ENCODE data around the gene NAP1L4. TPM values are rescaled to one million over a fixed set of nuclear protein-coding genes. Genes with fewer than 3 reads are reported as not detected.

Gene NAP1L4
- total and polyA plus RNA-seq, 2 of the 8 experiments (the other 6 are each of a cell fraction or from before 2014, with no cell fraction given): 75.8 to 194 TPM

GRCh38 chr11:2919188-2919587 is 72.9 kb downstream of the NAP1L4 start:
- H3K23me2 ChIP-seq (ENCODE audit: low read depth, low read length): no peaks in the 10 kb centered on the region
- no peak overlapping the region for H2BK120ac ChIP-seq (replicated peaks; ENCODE audit: low read depth, low read length)
- no peak overlapping the region for H2AK5ac ChIP-seq (ENCODE audit: low read depth, low read length)
- POLR2A ChIA-PET (ENCODE audit: partially characterized antibody): interaction anchor here (1.0 to 1.4 kb wide), 2 partner anchors 17 to 23 kb away, joined by 3 read pairs; no protein-coding TSS in a partner anchor
- H2BK20ac ChIP-seq (ENCODE audit: low read length): no peak overlapping the region
- CTCF ChIA-PET (ENCODE audit: partially characterized antibody): interaction anchor here (1.6 to 4.2 kb wide), 5 partner anchors 11 to 388 kb away, joined by 3 to 18 read pairs (median 6); partner anchors contain the start of gene PHLDA2
- no peak overlapping the region for H2AFZ ChIP-seq (ENCODE audit: low read length)
- H3K4me1 ChIP-seq (replicated peaks in 1 of 4; ENCODE audit: control insufficient read depth in 3 of 4, insufficient read depth in 4 of 4, low read length in 3 of 4): no peaks in the 10 kb centered on the region
- H2BK5ac ChIP-seq (ENCODE audit: low read depth, low read length): no peak overlapping the region
- no peak overlapping the region for H3K14ac ChIP-seq (ENCODE audit: insufficient read length)
- no peak overlapping the region for H3K18ac ChIP-seq (ENCODE audit: extremely low read depth, low read length)
- 97% methylated on average over 9 of the region's 9 CpGs; no CpG with 5 or more reads in 1 of the 2 experiments for WGBS, 2 experiments (ENCODE audit: extremely low coverage in 1 of 2, insufficient coverage in 1 of 2, insufficient read length in 1 of 2, insufficient replicate concordance in 2 of 2, low coverage in 1 of 2, low lambda C conversion rate in 2 of 2, missing lambda C conversion rate in 1 of 2)
- no peak overlapping the region for H2BK12ac ChIP-seq (ENCODE audit: low read depth, low read length)
- no peak overlapping the region for H4K5ac ChIP-seq (ENCODE audit: insufficient read length, low read depth, low read length)
- no peaks in the 10 kb centered on the region for H3K27me3 ChIP-seq (replicated peaks in 1 of 4; ENCODE audit: control insufficient read depth in 3 of 4, extremely low read depth in 1 of 4, insufficient read depth in 3 of 4, low read length in 3 of 4)
- DNase-seq (ENCODE audit: low read depth in 1 of 2, low spot score in 2 of 2): no peak
- H3K9me3 ChIP-seq (ENCODE audit: insufficient read depth in 2 of 2, low read depth in 1 of 2, low read length in 1 of 2): no peaks in the 10 kb centered on the region
- no peak overlapping the region for H3K9ac ChIP-seq (replicated peaks in 1 of 4; ENCODE audit: extremely low read depth in 1 of 4, low read depth in 3 of 4, low read length in 3 of 4)
- H4K20me1 ChIP-seq (replicated peaks in 1 of 2; ENCODE audit: control insufficient read depth in 1 of 2, insufficient read depth in 2 of 2, low read length in 2 of 2): peaks cover 0 to 1% of the 10 kb centered on the region in 2 experiments
- no peak overlapping the region for H3K56ac ChIP-seq (replicated peaks; ENCODE audit: insufficient read length, low read depth, low read length)
- no peak overlapping the region for H3K4me3 ChIP-seq (ENCODE audit: extremely low read depth in 1 of 4, insufficient read depth in 2 of 4, low read depth in 3 of 4, low read length in 4 of 4)
- no peak overlapping the region for H3K4ac ChIP-seq (replicated peaks; ENCODE audit: insufficient read length, low read depth, low read length)
- no peaks in the 10 kb centered on the region for H3K79me1 ChIP-seq (ENCODE audit: low read depth, low read length)
- H4K91ac ChIP-seq (replicated peaks; ENCODE audit: insufficient read length, low read length): no peak overlapping the region
- no peak overlapping the region for H4K8ac ChIP-seq (ENCODE audit: extremely low read depth, insufficient read depth, low read length)
- H3K4me2 ChIP-seq (ENCODE audit: insufficient read depth in 1 of 2, low read depth in 2 of 2, low read length in 2 of 2): no peak overlapping the region
- H3K27ac ChIP-seq (ENCODE audit: low read depth, low read length): no peak overlapping the region
- no peak overlapping the region for H3K23ac ChIP-seq (ENCODE audit: insufficient read length)
- no peak overlapping the region for H2BK15ac ChIP-seq (ENCODE audit: low read length)
- no peaks in the 10 kb centered on the region for H3K79me2 ChIP-seq (ENCODE audit: control insufficient read depth in 1 of 2, insufficient read depth in 2 of 2, low read length in 2 of 2)
- no peak for FAIRE-seq
- H3K36me3 ChIP-seq (ENCODE audit: control insufficient read depth in 2 of 4, insufficient read depth in 4 of 4, low read length in 3 of 4): no peaks in the 10 kb centered on the region
- no peak for TF ChIP-seq ZNF274 (IDR thresholded peaks at IDR 0.05; ENCODE audit: borderline replicate concordance, extremely low read depth, low read length)
- TF ChIP-seq CBX8 (IDR thresholded peaks at IDR 0.05; ENCODE audit: borderline replicate concordance, low read depth, low read length): no peak
- no peak for TF ChIP-seq ATF2 (IDR thresholded peaks at IDR 0.05; ENCODE audit: low read length)
- TF ChIP-seq BACH1 (IDR thresholded peaks at IDR 0.05; ENCODE audit: low read length): no peak
- no peak for TF ChIP-seq GABPA (IDR thresholded peaks at IDR 0.05; ENCODE audit: borderline replicate concordance, insufficient read depth, low read length)
- TF ChIP-seq CEBPB (IDR thresholded peaks at IDR 0.05; ENCODE audit: low read depth, low read length): no peak
- no peak for TF ChIP-seq CTCF (IDR thresholded peaks at IDR 0.05; ENCODE audit: control extremely low read depth in 1 of 3, insufficient read depth in 1 of 3, low read depth in 1 of 3, low read length in 3 of 3)
- TF ChIP-seq FOSL1 (IDR thresholded peaks at IDR 0.05; ENCODE audit: insufficient read depth, low read depth, low read length): no peak
- no peak for TF ChIP-seq CTBP2 (IDR thresholded peaks at IDR 0.05; ENCODE audit: borderline replicate concordance, insufficient read depth, insufficient read length, low read length)
- TF ChIP-seq SP2 (IDR thresholded peaks at IDR 0.05; ENCODE audit: low read length): no peak

Data from H1 (cell line).